CD4-positive, alpha-beta T cell treated with Interleukin-4 for 4 hours (primary cell): ENCODE measurements around the gene PARP1.

ENCODE experiments used
- DNase-seq: peaks from one replicate; pipeline ENCODE4 v3.0.0-alpha.2; 2020

The PARP1 gene

DNA sequence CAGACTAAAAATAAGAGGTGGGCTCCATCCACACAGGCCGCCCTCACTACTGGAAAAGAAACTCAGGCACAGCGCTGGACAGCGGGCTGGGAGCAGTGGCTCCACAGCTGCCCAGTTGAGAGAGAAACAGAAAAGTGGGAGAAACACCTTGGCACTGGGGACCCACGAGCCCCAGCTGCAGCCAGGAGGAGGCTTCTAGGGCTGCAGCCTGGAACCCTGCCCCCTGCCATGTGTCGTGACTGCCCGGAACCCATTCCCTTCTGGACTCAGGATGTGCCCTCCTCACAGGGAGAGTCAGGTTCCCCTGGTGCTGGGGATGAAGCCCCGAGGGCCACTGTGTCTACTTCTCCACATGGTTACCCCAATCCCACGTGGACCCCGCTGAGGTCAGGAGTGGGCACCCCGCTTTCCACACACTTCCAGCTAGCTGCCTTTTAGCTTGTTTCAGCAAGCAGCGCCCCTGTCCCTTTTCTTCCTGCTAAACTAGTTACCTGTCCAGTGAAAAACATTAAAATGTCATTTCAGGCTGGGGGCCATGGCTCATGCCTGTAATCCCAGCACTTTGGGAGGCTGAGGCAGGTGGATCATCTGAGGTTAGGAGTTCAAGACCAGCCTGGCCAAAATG is 35.9 kb downstream of the PARP1 start:
- DNase-seq = no peak

DNA sequence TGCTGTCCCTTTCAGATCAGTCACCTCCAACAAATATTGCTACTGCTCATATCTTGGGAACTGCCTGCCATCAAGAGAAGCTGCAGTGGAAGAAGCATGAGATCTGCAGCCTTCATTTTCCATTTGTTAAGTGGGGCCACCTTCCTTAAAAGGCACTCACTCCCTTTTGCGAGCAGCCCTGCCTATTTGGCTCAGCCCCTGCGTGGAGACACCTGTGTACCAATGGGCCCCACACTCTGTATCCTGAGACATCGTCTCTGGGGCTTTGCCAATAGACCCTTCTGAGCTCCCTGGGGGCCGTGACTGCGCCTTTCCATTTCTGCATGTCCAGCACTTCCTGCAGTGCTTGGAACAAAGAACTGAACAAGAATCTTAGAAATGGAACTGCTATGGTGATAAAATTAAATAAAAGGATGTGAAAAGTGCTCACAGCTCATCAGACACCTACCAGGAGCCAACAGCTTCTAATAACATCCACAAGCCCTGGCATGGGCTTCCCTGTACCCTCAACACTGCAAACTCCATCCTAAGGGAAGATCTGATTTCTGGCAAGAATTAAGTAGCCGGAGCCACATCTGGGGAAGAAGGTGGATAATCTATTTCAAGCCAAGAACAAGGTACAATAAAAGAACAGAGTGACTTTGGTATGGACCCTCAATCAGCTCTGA is 36.7 kb downstream of the PARP1 start:
- DNase-seq = no peak

DNA sequence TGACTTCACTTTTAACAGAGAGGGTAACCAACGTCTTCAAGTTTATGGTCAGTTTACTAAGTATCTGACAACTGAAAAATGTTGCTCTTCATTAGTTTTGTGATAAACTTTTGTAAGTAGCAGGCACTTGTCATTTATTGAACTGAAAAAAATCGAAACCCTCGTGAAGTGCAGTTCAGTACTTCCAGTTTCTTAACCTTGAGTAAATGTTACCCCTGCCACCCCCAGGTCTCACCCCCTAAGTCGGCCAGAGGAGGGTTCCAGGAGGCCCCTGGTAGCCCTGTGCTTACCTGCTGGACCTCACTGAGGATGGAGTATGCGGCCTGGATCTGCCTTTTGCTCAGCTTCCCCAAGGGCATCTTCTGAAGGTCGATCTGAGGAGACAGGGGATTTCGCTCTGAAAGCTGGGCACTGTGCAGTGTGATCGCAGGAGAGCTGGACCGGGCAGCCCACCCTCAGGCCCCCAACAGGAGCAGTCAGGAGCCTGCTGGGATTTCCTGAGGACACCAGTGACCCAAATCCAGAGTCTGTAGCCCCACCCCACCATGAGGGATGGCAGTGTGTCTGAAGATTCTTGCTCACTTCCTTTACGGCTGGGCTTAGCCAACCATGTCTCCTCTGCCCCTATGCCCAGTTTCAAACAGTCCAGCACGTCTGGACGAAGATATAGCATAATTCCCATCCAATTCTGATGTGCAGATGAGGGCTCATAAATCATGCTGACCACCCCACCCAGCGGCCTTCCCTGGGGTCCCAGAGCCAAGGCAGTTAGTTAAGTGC is 37.6 kb downstream of the PARP1 start:
- DNase-seq = no peak

DNA sequence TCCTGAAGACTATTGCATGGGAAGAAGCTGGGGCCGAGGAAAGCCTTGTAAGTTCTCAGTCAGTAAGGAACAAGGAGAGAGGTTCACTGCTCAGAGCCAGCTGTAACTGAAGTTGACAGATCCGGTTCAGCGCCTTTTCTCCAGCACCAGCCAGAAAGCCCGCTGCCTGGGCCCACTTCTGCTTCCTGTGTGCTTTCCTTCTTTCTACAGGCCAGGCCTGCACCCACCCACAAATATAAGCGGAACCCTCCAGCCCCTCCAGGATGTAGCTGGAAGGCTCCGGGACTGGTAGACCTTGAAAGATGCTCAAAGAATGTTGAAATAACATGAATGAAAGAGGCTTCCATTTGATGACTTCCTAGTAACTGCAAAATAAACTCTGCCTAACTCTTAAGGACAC is 38.8 kb downstream of the PARP1 start:
- DNase-seq = no peak

DNA sequence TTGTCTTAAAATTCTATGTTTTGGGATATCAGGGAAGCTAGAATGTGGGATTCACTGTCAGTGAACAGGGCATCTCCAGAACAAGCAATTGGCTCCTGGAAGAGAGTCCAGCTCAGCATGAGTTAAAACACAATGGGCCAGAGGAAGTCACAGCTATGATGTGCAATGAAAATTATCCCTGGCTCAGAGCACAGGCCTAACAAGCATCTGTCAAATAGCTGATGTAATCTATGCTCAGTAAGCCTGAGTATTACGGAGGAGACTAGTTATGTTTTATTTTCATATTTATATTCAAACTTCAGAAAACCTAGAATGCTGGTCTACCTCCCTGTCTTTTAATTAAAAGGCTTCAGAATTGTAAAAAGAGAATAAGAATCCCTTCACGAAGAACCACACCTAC is 41.6 kb downstream of the PARP1 start:
- no peak for DNase-seq

DNA sequence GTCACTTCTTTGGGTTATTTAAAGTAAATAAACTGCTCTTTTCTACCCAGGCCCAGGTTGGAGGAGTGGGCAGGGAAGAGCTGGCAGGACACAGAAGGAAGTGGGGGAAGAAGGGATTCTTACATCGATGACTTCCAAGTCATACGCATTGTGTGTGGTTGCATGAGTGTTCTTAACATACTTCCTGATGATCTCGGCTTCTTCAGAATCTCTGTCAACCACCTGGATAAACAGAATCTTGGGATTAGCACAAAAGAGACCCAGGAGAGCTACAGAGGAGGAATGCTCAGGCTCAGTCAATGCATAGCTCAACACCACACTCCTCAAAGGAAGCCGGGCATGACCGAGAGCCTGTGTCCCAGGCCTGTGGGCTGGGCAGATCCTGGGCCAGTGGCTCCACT is 42.1 kb downstream of the PARP1 start:
- no peak for DNase-seq

DNA sequence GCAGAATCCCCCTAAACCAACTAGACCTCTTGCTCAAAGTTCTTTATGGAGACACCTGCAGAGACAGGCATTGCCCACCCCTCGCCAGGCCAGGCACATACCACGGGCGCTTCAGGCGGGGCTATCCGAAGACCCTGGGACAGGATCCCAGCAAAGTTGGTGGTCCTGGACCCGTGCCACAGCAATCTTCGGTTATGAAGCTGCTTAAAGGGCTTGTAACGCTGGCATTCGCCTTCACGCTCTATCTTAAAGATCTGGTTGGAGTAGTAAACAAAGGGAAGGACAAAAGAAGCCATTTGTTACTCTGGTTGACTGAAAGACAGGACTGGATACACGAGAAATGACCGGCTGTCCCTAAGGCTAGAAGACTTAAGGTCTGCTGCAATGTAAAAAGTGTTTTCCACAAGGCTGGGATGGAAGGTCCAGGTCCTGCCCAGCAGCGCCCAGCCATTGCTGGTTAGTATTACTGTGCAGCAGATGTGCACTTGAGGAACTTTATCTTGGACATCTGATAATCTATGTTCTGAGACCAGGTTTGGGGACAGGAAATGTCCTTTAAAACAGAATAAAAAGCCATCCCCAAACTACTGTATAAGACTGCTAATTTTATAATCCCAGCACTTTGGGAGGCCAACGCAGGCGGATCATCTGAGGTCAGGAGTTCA is 42.9 kb downstream of the PARP1 start:
- no peak for DNase-seq

DNA sequence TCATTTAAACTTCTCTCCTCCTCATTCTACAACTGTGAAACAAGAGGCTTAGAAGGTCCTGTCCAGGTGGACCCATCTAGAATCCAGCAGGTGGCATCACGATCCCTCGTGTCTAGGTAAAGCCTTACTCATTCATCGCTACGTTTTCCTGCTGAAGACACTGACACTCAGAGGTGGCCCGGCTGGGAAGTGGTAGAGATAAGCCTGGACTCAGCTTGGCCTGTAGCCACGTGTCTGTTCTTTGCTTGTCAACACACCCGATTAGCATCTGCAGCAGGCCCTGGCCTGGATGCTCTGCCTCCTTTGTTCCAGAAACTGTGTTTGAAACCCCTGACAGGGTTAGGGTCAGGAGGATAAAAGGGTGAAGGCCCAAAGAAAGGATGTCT is 43.4 kb downstream of the PARP1 start:
- DNase-seq = no peak

DNA sequence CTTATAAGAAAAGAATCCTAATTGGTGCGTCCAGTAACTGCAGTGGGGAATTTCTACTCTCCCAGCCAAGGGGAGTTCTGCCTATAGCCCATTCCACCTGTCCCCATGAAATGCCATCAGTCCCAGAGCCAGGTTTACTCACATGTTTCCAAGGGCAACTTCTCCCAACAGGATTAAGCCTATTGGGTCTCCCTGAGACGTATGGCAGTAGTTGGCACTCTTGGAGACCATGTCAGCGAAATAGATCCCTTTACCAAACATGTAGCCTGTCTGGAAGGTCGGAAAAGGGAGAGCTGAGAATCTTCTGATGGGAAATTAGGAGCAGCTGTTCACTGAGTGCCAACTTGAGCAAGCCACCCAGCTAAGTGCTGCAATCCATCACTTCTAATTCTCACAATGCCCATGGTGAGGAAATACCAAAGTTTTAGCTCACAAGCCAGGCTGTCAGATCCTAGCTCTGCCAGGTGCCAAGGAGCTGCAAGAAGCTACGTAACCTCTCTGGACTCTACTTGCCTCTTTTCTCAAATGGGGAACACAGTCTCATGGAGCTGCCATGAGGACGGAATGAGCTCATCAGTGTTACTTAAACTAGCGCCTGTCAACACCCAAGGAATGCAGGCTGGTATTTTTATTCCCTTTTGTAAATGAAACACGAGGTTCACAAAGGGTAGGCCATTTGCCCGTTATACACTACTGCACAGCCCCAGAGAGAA is 43.9 kb downstream of the PARP1 start:
- no peak for DNase-seq

DNA sequence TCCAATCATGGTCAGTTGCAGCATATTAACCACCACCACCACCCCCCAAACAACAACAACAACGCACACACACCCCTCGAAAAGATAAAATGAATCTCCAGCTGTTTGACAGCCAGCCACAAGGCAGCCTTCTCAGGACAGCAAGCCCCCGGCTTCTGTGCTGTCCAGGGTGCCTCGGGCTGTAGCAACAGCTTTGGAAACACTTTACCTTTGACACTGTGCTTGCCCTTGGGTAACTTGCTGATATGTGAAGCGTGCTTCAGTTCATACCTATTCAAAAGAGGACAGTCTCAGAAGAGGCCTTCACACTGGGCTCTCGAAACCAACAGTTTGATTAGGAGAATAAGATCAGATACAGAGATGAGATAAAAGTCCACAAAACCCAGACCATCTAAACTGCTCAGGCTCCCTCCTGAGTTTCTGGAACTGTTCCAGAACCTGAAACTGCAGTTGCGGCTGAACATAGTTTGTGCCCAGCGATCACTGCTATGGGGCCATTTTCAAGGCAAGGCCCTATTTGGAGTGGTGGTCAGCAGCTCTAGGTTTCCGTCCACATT is 44.9 kb downstream of the PARP1 start:
- DNase-seq = no peak

DNA sequence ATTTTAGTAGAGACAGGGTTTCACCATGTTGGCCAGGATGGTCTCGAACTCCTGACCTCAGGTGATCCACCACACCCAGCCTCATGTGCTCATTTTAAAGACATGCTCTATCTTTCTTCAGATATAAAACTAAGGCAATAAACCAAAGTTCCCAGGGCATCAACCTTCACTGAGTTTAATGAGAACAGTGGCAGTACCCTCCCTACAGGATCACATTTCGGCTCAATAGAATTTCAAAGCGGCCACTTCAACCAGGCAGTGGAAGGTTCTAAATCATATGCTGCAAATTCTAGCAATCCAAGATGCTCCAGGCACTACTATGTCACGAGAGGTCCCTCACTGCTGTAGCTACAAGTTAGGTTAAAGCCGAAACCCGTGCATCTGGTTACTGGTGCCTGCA is 45.5 kb downstream of the PARP1 start:
- DNase-seq = no peak

DNA sequence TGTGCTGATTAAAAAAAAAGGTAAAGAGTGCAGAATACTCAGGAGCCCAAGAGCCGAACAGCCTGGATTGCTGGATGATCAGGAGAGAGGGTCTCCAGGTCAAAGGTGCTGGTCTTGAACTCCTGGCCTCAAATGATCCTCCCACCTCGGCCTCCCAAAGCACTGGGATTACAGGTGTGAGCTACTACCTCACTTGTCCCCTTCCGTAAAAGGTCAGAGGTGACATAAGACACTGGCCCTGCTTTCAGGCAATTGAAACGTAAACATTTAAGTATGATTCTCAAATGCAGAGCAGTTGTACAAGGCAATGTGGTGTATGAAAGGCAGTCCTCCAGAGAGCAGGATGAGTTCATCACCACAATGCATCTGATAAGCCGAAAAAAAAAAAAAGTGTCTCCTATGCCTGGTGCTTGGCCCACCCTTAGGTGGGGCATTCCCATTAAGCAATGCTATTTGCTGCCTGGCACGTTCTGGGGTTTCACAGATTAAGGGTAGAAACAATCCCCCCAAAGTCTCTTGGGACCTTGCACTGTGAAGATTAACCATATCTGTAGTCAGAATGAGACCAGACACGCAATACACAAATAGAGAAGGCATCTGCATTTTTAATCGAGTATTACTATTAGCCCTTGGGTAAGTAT is 47.7 kb downstream of the PARP1 start:
- no peak for DNase-seq

DNA sequence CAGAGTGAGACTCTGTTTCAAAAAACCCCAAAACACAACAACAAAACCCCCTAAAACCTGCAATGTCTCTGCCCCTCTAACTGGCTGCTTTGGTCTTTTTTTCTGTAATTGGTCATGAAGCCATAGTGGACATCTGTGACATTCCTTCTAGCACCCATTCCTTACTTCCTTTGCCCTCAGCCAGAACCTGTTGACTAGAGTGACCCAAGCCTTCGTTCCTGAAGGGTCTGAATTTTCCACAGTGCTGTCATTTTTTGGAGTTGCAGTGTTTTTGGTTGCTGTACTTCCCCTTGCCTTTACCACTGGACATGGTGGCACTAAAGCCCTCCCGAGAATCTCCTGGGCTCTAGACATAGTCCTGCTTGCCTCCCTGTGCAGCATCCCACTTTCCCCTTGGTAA is 50.5 kb downstream of the PARP1 start:
- DNase-seq = no peak

DNA sequence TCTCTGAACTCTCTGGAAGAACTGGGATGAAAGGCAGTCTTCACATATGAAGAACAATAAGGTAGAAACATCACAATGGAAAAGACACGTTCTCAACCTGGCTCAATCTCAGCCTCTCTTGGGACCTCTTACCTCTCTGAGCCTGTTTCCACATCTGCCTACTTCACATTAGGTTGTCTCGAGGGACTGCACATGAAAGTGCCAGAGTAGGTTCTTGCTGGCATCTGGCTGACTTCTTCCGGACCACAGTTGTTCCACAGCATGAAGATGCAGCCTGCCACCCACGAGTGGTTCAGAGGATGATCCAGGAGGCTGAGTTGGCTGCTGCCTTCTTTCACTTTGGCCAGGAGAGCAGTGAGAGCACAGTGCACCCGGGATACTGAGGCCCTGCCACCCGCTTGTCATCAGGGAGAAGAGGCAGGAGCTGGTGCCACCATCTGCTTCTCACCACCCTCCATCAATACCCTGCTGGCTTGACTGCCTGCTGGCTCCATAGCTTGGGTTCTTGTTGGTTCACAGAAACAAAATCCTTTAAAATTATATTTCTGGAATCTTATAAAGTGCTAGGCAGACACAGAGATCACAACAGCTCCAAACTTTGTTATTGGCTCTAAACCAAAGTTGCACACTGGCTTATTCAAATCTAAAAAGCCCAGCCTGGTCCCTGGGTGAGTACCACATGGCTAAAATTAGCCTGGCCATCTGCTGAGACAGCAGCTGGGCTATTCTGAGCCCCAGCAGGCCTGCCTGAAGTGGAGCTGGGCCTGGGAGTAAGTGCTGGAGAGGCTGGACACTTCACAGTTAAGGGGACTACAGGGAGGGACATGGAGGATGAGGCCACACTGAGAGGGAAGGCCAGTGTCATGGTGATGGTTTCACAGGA is 52.0 kb downstream of the PARP1 start:
- DNase-seq = no peak

DNA sequence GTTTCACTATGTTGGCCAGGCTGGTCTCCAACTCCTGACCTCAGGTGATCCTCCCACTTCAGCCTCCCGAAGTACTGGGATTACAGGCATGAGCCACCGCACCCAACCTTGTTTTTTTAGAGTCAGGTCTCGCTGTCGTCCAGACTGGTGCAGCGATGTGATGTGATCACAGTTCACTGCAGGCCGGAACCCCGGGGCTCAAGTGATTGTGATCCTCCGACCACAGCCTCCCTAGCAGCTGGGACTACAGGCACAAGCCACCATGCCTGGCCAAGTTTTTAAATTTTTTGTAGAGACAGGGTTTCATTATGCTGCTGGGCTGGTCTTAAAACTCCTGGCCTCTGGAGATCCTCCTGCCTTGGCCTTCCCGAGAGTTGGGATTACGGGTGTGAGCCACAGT is 52.9 kb downstream of the PARP1 start:
- no peak for DNase-seq

DNA sequence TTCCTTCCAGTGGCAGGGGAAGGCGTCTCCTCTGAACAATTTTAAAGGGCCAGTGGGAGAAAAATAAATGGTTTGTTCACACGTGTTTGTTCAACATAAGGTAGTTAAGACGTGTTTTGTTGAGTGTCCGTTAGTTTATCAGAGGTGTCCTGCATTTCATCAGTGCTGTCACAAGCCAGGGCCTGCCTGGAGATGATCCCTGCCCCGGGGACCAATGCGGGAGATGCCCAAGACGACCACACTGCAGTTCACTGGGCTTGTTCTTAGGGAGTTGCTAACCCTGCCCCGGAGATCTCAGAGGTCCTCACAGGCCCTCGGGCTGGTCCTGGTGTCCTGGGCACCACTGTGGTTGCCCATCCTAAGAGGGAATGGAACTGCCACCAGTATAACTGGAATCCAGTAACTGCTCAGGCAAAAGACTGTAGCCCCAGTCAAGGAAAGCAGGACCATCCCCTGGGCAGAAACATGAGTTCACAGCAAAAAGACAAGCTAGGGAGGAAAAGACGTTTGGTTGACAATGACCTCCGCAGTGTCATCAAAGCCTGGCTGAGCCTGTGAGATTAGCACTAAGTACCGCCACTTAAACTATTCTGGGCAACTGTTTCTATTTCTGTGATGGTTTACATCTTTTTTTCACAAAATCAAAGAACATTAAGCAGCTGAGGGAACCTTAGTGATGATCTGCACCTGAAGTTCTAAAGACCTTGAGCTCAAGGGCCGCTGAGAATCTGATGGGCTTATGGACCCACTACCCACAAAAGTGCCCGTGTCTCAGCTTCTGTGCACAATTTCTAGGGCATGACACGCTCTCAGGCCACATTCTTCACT is 54.0 kb downstream of the PARP1 start:
- no peak for DNase-seq

DNA sequence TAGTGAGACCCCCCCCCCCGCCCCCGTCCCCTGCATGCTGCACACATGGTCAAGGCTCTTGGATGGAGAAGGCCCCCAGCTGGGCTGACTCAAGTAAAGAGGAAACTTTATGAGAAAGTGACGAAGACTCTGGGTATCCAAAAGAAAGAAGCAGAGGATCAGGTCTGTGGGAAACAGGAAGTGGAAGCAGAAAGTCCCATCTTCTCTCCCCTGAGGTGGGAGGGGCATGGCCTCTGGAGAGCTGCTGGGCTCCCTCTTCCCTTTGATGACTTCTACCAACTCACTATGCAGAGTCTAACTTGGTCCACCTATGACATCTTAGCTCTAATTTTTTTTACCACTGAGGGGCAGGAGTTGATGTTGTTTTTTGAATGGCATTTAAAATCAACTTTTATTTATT is 56.2 kb downstream of the PARP1 start:
- no peak for DNase-seq

DNA sequence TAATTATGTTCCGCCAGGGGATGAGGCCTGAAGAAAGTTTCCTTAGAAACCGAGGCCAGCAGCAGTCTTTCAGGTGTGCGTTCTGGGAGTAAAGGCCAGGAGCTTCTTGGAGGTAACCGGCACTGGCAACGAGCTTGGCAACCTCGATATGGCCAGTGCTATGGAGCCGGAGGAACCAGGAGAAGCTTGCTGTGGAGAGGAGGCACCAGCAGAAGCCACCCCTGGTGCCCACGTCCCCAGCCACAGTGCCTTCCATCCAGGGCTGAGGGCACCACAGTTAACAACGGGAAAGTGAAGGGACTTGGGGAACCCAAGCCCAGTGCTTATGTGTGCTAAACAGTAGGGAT is 57.4 kb downstream of the PARP1 start:
- DNase-seq = no peak

DNA sequence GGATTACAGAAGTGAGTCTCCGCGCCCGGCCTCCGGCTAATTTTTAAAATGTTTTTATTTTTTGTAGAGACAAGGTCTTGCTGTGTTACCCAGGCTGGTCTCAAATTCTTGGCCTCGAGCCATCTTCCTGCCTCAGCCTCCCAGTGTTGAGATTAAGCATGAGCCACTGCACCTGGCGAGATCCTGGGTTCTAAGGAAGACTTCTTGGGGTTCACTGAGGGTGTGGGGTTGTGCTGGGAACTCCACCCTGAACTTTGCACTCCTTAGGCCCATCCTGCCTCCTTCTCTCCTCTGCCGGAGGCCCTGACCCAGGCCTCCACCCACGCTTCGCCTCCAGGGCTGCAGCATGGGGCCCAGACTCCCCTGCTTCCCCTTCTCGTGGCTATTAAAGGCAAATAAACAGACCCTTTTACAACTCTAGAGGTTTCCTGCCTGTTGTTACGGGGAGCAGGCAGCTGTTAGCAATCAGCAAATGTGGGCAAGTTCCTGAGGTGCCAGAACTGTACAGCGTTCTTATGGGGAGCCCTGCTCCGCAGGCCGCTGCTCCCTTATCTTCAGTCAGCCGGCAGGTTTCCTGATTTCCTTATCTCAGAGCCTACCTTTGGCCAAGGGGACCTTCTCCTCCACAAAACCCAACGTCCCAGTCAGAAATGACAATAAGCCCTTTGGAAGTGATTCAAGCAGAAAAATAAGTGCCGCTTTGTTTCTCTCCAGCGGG is 57.9 kb downstream of the PARP1 start:
- DNase-seq = no peak

DNA sequence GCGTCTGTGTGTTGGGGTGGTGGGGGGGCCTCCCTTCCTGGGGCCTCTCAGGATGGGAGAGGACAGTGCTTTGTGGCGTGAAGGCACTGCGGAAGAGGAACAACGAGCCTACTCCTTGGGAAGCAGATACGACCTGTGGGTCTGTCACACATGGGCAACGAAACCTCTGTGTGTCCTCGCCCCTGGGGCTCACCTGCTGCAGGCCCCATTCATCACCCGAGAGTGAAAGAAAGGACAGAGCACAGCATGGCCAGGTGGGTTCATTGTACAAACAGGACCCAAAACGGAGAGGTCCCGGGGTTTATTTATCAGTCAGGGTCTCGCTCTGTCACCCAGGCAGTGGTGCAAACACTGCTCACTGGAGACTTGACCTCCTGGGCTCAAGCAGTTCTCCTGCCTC is 58.8 kb downstream of the PARP1 start:
- no peak for DNase-seq
